A549 (cell line): Measurements from ENCODE around the gene TTC4.

Source experiments
- CHD2 ChIP-seq: fragments of 150-350 bp; IDR thresholded peaks from 2 replicates; pipeline ENCODE4 v1.6.1; 2014; ENCODE audit warnings: low read length; ENCODE audit not compliant: partially characterized antibody
- TF ChIP-seq, protein P1 (sequence below): fragments of >200 bp; sonication (Bioruptor Twin); formaldehyde crosslinking; IDR thresholded peaks from 3 replicates; pipeline ENCODE4 v1.5.1; 2016

DNA sequence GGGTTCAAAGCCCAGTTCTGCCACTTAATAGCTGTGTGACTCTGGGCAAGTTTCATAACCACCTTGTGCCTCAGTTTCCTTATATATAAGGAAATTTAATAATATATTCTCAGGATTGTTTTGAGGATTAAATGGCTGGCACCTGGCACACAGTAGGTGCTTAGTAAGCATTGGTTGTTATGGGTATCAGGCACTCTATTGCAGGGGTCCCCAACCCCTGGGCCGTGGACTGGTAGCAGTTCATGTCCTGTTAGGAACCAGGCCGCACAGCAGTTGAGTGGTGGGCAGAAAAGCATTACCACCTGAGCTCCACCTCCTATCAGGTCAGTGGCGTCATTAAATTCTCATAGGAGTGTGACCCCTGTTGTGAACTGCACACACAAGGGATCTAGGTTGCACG is 30.2 kb downstream of the TTC4 start:
- no peak for TF ChIP-seq CHD2
- TF ChIP-seq, protein P1, sequence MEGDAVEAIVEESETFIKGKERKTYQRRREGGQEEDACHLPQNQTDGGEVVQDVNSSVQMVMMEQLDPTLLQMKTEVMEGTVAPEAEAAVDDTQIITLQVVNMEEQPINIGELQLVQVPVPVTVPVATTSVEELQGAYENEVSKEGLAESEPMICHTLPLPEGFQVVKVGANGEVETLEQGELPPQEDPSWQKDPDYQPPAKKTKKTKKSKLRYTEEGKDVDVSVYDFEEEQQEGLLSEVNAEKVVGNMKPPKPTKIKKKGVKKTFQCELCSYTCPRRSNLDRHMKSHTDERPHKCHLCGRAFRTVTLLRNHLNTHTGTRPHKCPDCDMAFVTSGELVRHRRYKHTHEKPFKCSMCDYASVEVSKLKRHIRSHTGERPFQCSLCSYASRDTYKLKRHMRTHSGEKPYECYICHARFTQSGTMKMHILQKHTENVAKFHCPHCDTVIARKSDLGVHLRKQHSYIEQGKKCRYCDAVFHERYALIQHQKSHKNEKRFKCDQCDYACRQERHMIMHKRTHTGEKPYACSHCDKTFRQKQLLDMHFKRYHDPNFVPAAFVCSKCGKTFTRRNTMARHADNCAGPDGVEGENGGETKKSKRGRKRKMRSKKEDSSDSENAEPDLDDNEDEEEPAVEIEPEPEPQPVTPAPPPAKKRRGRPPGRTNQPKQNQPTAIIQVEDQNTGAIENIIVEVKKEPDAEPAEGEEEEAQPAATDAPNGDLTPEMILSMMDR = no peak
